Body of pancreas (tissue), 4 donors: Measurements from ENCODE around the gene BIRC6.
"Not testable (repeated sequence)": the region's sequence is repeated elsewhere in the genome, so short reads cannot be mapped to it uniquely, and the experiment has no call there.

Experiments used
- POLR2A ChIP-seq, 3 donors: fragments of 450-650 bp; IDR thresholded peaks; one replicate each; pipeline ENCODE4 v1.6.1; 2016; ENCODE audit warnings: antibody characterized with exemption in 3 of 3, mild to moderate bottlenecking in 2 of 3
- TF ChIP-seq, protein P1 (sequence below), 7 experiments: fragments of 450-650 bp in 4 of 7; fragments of 200-600 bp in 3 of 7; sonication (generic) in 3 of 7; IDR thresholded peaks; one replicate each; pipeline ENCODE4 v1.5.1; 2016 to 2019; ENCODE audit warnings: antibody characterized with exemption in 7 of 7

DNA sequence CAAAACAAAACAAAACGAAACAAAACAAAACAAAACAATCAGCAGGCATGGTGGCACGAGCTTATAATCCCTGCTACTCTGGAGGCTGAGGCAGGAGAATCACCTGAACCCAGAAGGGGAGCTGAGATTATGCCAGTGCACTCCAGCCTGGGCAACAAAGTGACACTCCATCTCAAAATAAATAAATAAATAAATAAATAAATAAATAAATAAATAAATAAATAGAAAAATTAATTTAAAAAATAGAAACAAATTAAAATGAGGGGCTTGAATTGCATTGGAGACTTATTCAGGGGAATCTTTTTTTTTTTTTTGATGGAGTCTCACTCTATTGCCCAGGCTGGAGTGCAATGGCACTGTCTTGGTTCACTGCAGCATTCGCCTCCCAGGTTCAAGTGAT, 6.0 kb upstream of the BIRC6 start:
- TF ChIP-seq, protein P1, sequence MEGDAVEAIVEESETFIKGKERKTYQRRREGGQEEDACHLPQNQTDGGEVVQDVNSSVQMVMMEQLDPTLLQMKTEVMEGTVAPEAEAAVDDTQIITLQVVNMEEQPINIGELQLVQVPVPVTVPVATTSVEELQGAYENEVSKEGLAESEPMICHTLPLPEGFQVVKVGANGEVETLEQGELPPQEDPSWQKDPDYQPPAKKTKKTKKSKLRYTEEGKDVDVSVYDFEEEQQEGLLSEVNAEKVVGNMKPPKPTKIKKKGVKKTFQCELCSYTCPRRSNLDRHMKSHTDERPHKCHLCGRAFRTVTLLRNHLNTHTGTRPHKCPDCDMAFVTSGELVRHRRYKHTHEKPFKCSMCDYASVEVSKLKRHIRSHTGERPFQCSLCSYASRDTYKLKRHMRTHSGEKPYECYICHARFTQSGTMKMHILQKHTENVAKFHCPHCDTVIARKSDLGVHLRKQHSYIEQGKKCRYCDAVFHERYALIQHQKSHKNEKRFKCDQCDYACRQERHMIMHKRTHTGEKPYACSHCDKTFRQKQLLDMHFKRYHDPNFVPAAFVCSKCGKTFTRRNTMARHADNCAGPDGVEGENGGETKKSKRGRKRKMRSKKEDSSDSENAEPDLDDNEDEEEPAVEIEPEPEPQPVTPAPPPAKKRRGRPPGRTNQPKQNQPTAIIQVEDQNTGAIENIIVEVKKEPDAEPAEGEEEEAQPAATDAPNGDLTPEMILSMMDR (IDR thresholded peaks at IDR 0.05), result not testable (repeated sequence)
- TF ChIP-seq POLR2A (IDR thresholded peaks at IDR 0.05), result not testable (repeated sequence)
